WTC11 (cell line): ENCODE data around the gene C9orf57. TPM values are rescaled to one million over a fixed set of nuclear protein-coding genes. Genes with fewer than 3 reads are reported as not detected.
"Not testable (repeated sequence)": the region's sequence is repeated elsewhere in the genome, so short reads cannot be mapped to it uniquely, and the experiment has no call there.

Experiments
- ATAC-seq: fragments of 200-7000 bp; cut with Tn5 transposase; 2 replicates; pipeline ENCODE4 v1.10.0; 2021; ENCODE audit warnings: mild to moderate bottlenecking, moderate library complexity
- CTCF ChIA-PET: fragments of 300-600 bp; sonication (Branson Sonifier 250); formaldehyde crosslinking; loops from one replicate; lab custom pipeline; 2021; ENCODE audit warnings: antibody characterized with exemption; lab: Charles Lee
- POLR2A ChIA-PET: fragments of 350-600 bp; sonication (Branson Sonifier 250); formaldehyde crosslinking; loops from one replicate; lab custom pipeline; 2021; ENCODE audit warnings: antibody characterized with exemption; lab: Charles Lee
- DNase-seq: peaks from one replicate; pipeline ENCODE4 v3.0.0; 2021; ENCODE audit warnings: low spot score
- H3K27ac Mint-ChIP-seq: 2 replicates; pipeline ENCODE4 v1.8.0; 2021; ENCODE audit warnings: mixed read lengths
- H3K27me3 Mint-ChIP-seq: 2 replicates; pipeline ENCODE4 v1.8.0; 2021; ENCODE audit warnings: low read depth, mild to moderate bottlenecking, moderate library complexity, mixed read lengths
- H3K36me3 Mint-ChIP-seq: 2 replicates; pipeline ENCODE4 v1.8.0; 2021; ENCODE audit warnings: mixed read lengths
- H3K4me1 Mint-ChIP-seq: 2 replicates; pipeline ENCODE4 v1.8.0; 2022; ENCODE audit warnings: mixed read lengths
- H3K4me3 Mint-ChIP-seq: 2 replicates; pipeline ENCODE4 v1.8.0; 2021; ENCODE audit warnings: mild to moderate bottlenecking, moderate library complexity, mixed read lengths
- H3K9me3 Mint-ChIP-seq: 2 replicates; pipeline ENCODE4 v1.8.0; 2021; ENCODE audit warnings: mixed read lengths
- AR ChIP-seq: fragments of 250-450 bp; sonication (Bioruptor Pico); IDR thresholded peaks from 2 replicates; pipeline ENCODE4 v1.9.0; 2021; ENCODE audit warnings: mild to moderate bottlenecking
- CTCF ChIP-seq: fragments of 200-600 bp; IDR thresholded peaks from 2 replicates; pipeline ENCODE4 v1.8.0; 2022; ENCODE audit warnings: antibody characterized with exemption
- GABPB1 ChIP-seq: sonication (generic); formaldehyde crosslinking; IDR thresholded peaks from 2 replicates; pipeline ENCODE4 v1.8.1; 2023; ENCODE audit warnings: mild to moderate bottlenecking, missing genetic modification reagents
- HMGA2 ChIP-seq: fragments of 250-450 bp; sonication (Bioruptor Pico); IDR thresholded peaks from 2 replicates; pipeline ENCODE4 v1.4.0; 2021; ENCODE audit warnings: mild to moderate bottlenecking, moderate library complexity
- HMGXB4 ChIP-seq: sonication (generic); formaldehyde crosslinking; IDR thresholded peaks from 2 replicates; pipeline ENCODE4 v1.8.1; 2023; ENCODE audit warnings: mild to moderate bottlenecking, moderate library complexity, missing genetic modification reagents
- JUN ChIP-seq: sonication (generic); formaldehyde crosslinking; IDR thresholded peaks from 2 replicates; pipeline ENCODE4 v1.8.0; 2023; ENCODE audit warnings: mild to moderate bottlenecking, missing genetic modification reagents
- MXD4 ChIP-seq: fragments of 250-450 bp; sonication (Bioruptor Pico); IDR thresholded peaks from 2 replicates; pipeline ENCODE4 v1.8.0; 2021; ENCODE audit warnings: mild to moderate bottlenecking, moderate library complexity, borderline replicate concordance
- RELA ChIP-seq: sonication (generic); formaldehyde crosslinking; IDR thresholded peaks from 2 replicates; pipeline ENCODE4 v1.8.1; 2022; ENCODE audit warnings: missing genetic modification reagents, mild to moderate bottlenecking, borderline replicate concordance
- TCF7 ChIP-seq: sonication (generic); formaldehyde crosslinking; IDR thresholded peaks from 2 replicates; pipeline ENCODE4 v1.8.0; 2022; ENCODE audit warnings: mild to moderate bottlenecking, low read depth, missing genetic modification reagents, moderate library complexity
- TEAD1 ChIP-seq: sonication (generic); formaldehyde crosslinking; IDR thresholded peaks from 2 replicates; pipeline ENCODE4 v1.8.0; 2022; ENCODE audit warnings: mild to moderate bottlenecking, missing genetic modification reagents
- USF1 ChIP-seq: sonication (generic); formaldehyde crosslinking; IDR thresholded peaks from 2 replicates; pipeline ENCODE4 v1.8.0; 2022; ENCODE audit warnings: mild to moderate bottlenecking, missing genetic modification reagents
- ZNF121 ChIP-seq: sonication (generic); formaldehyde crosslinking; IDR thresholded peaks from 2 replicates; pipeline ENCODE4 v1.8.0; 2023; ENCODE audit warnings: missing genetic modification reagents
- ZNF263 ChIP-seq: sonication (generic); formaldehyde crosslinking; IDR thresholded peaks from 2 replicates; pipeline ENCODE4 v1.8.1; 2022; ENCODE audit warnings: low read depth, mild to moderate bottlenecking, moderate library complexity, missing genetic modification reagents
- total RNA-seq: library from RNA; stranded (reverse); gene quantifications from 3 replicates; pipeline ENCODE4 v1.2.3, GENCODE V29; 2021

C9orf57 gene
- total RNA-seq, 1 experiment from 2014 or later: not detected

- Mint-ChIP-seq H3K27me3 (no peaks in the 10 kb centered on the region), H3K27ac (no peak overlapping the region), H3K36me3 (no peaks in the 10 kb centered on the region), H3K4me3 (no peak overlapping the region), H3K9me3 (peaks cover 13% of the 10 kb centered on the region), H3K4me1 (no peaks in the 10 kb centered on the region)
- ATAC-seq: no peak
- no peak for DNase-seq
- POLR2A ChIA-PET: no interaction called here
- CTCF ChIA-PET: no interaction called here
- TF ChIP-seq CTCF: no peak
- TF ChIP-seq TCF7 (CRISPR knock-in tag): no peak
- TF ChIP-seq ZNF121 (CRISPR knock-in tag): no peak
- TF ChIP-seq HMGXB4 (CRISPR knock-in tag): no peak
- no peak for TF ChIP-seq MXD4 (CRISPR knock-in tag)
- no peak for TF ChIP-seq ZNF263 (CRISPR knock-in tag)
- no peak for TF ChIP-seq TEAD1 (CRISPR knock-in tag)
- no peak for TF ChIP-seq GABPB1 (CRISPR knock-in tag)
- no peak for TF ChIP-seq USF1
- no peak for TF ChIP-seq RELA (CRISPR knock-in tag)
- TF ChIP-seq AR: no peak
Measured at GRCh38 chr9:72089451-72090130, 29.2 kb upstream of the C9orf57 start.

GRCh38 chr9:72082536-72082935 lies 22.1 kb upstream of the C9orf57 start:
- no peaks in the 10 kb centered on the region for H3K27me3 Mint-ChIP-seq
- ATAC-seq (no peak), DNase-seq (no peak)
- no peaks in the 10 kb centered on the region for H3K4me1 Mint-ChIP-seq
- CTCF ChIA-PET: no interaction called here
- POLR2A ChIA-PET: no interaction called here
- no peak overlapping the region for H3K27ac Mint-ChIP-seq
- no peaks in the 10 kb centered on the region for H3K36me3 Mint-ChIP-seq
- no peak overlapping the region for H3K4me3 Mint-ChIP-seq
- TF ChIP-seq HMGA2 (CRISPR knock-in tag) (no peak), JUN (CRISPR knock-in tag) (no peak)
- peaks cover 2% of the 10 kb centered on the region for H3K9me3 Mint-ChIP-seq

GRCh38 chr9:72074666-72075065 lies 14.3 kb upstream of the C9orf57 start:
- H3K36me3 Mint-ChIP-seq, CTCF ChIA-PET, H3K27me3 Mint-ChIP-seq, H3K4me3 Mint-ChIP-seq, POLR2A ChIA-PET, H3K27ac Mint-ChIP-seq, H3K4me1 Mint-ChIP-seq, DNase-seq, ATAC-seq: not testable (repeated sequence)
- peaks cover 22% of the 10 kb centered on the region for H3K9me3 Mint-ChIP-seq
